K562 (cell line): ENCODE results near the gene COASY. TPM values are rescaled to one million over a fixed set of nuclear protein-coding genes. Genes with fewer than 3 reads are reported as not detected.

ENCODE experiments used
- CAMTA2 ChIP-seq: fragments of 250-450 bp; sonication (Bioruptor Pico); conservative IDR thresholded peaks from 2 replicates; pipeline ENCODE4 v1.5.1; 2022
- CEBPB ChIP-seq: fragments of 450-650 bp; IDR thresholded peaks from 2 replicates; pipeline ENCODE4 v1.6.1; 2016; ENCODE audit warnings: missing genetic modification characterization, missing compliant biosample characterization
- DMBX1 ChIP-seq: fragments of 250-450 bp; sonication (Bioruptor Pico); IDR thresholded peaks from 2 replicates; pipeline ENCODE4 v1.8.0; 2022; ENCODE audit warnings: inconsistent platforms, mild to moderate bottlenecking, moderate library complexity, borderline replicate concordance
- ETV1 ChIP-seq: fragments of 450-650 bp; conservative IDR thresholded peaks from 2 replicates; pipeline ENCODE4 v1.6.1; 2016; ENCODE audit warnings: missing genetic modification characterization, control low read depth, low read depth, missing compliant biosample characterization
- EWSR1 ChIP-seq: fragments of 450-650 bp; IDR thresholded peaks from 2 replicates; pipeline ENCODE4 v1.6.1; 2018; ENCODE audit warnings: borderline replicate concordance, mild to moderate bottlenecking, low read depth, moderate library complexity; ENCODE audit not compliant: partially characterized antibody
- FUS ChIP-seq: fragments of 200-400 bp; formaldehyde crosslinking; optimal IDR thresholded peaks from 2 replicates; pipeline ENCODE3; 2017; ENCODE audit warnings: low read depth, low read length
- GABPB2 ChIP-seq: fragments of 250-450 bp; sonication (Bioruptor Pico); conservative IDR thresholded peaks from 2 replicates; pipeline ENCODE4 v1.5.1; 2021; ENCODE audit warnings: mild to moderate bottlenecking
- GATA2 ChIP-seq: sonication (generic); formaldehyde crosslinking; IDR thresholded peaks from 2 replicates; pipeline ENCODE4 v1.4.0; 2020; ENCODE audit warnings: mild to moderate bottlenecking, missing genetic modification reagents
- HIVEP1 ChIP-seq: fragments of 250-450 bp; sonication (Bioruptor Pico); IDR thresholded peaks from 2 replicates; pipeline ENCODE4 v1.4.0; 2020; ENCODE audit warnings: mild to moderate bottlenecking
- HSF4 ChIP-seq: fragments of 250-450 bp; sonication (Bioruptor Pico); IDR thresholded peaks from 2 replicates; pipeline ENCODE4 v2.1.2; 2022; ENCODE audit warnings: mild to moderate bottlenecking, moderate library complexity, borderline replicate concordance
- NBN ChIP-seq: fragments of 450-650 bp; IDR thresholded peaks from 2 replicates; pipeline ENCODE4 v1.6.1; 2016; ENCODE audit warnings: low read depth, mild to moderate bottlenecking
- NFE2 ChIP-seq: IDR thresholded peaks from 2 replicates; pipeline ENCODE4 v1.6.1; 2014; ENCODE audit warnings: antibody characterized with exemption, low read depth
- NR4A1 ChIP-seq, 2 experiments: fragments of 250-450 bp in 1 of 2; fragments of 450-650 bp in 1 of 2; sonication (Bioruptor Pico) in 1 of 2; IDR thresholded peaks; 2 replicates each; pipeline versions ENCODE4 v1.4.0 to v1.6.1; 2016 to 2020; ENCODE audit warnings: mild to moderate bottlenecking in 2 of 2, missing compliant biosample characterization in 1 of 2, missing genetic modification characterization in 1 of 2, moderate library complexity in 1 of 2
- PHTF2 ChIP-seq: fragments of 250-450 bp; sonication (Bioruptor Pico); IDR thresholded peaks from 2 replicates; pipeline ENCODE4 v1.5.0; 2021; ENCODE audit warnings: mild to moderate bottlenecking
- RBM22 ChIP-seq: fragments of 200-400 bp; formaldehyde crosslinking; IDR thresholded peaks from 2 replicates; pipeline ENCODE4 v1.6.1; 2018; ENCODE audit warnings: low read length, low read depth; ENCODE audit not compliant: poor library complexity, severe bottlenecking
- RCOR1 ChIP-seq, 2 experiments: IDR thresholded peaks; 2 replicates each; pipeline ENCODE4 v1.6.1; 2012; ENCODE audit warnings: low read depth in 2 of 2, low read length in 2 of 2, borderline replicate concordance in 1 of 2, improper control_type of control experiment in 1 of 2
- RHOXF2B ChIP-seq: fragments of 250-450 bp; sonication (Bioruptor Pico); conservative IDR thresholded peaks from 2 replicates; pipeline ENCODE4 v1.5.1; 2021
- SETDB1 ChIP-seq: IDR thresholded peaks from one replicate; pipeline ENCODE4 v1.6.1; 2012; ENCODE audit warnings: low read length, control low read depth, inconsistent platforms
- SIN3A ChIP-seq, 2 experiments: fragments of 150-350 bp in 1 of 2; IDR thresholded peaks; 2 replicates each; pipeline ENCODE4 v1.6.1; 2011 to 2016; ENCODE audit warnings: borderline replicate concordance in 2 of 2, low read depth in 2 of 2, low read length in 2 of 2, mild to moderate bottlenecking in 2 of 2, moderate library complexity in 2 of 2; ENCODE audit not compliant: control insufficient read depth in 1 of 2
- SLC30A9 ChIP-seq: fragments of 250-450 bp; sonication (Bioruptor Pico); IDR thresholded peaks from 2 replicates; pipeline ENCODE4 v1.8.0; 2022; ENCODE audit warnings: mild to moderate bottlenecking, moderate library complexity
- TOE1 ChIP-seq, 2 experiments: fragments of 450-650 bp in 1 of 2; sonication (generic) in 1 of 2; formaldehyde crosslinking in 1 of 2; IDR thresholded peaks; 2 replicates each; pipeline versions ENCODE4 v1.7.1 to v1.8.0; 2016 to 2022; ENCODE audit warnings: borderline replicate concordance in 2 of 2, mild to moderate bottlenecking in 2 of 2, antibody characterized with exemption in 1 of 2, inconsistent platforms in 1 of 2, low read depth in 1 of 2, missing genetic modification reagents in 1 of 2, moderate library complexity in 1 of 2
- ZNF282 ChIP-seq: sonication (generic); formaldehyde crosslinking; IDR thresholded peaks from 2 replicates; pipeline ENCODE4 v1.8.1; 2023; ENCODE audit warnings: missing genetic modification reagents
- ZNF79 ChIP-seq: fragments of 250-450 bp; sonication (Bioruptor Pico); IDR thresholded peaks from 2 replicates; pipeline ENCODE4 v1.4.0; 2020; ENCODE audit warnings: low read depth, mild to moderate bottlenecking, moderate library complexity
- ZSCAN29 ChIP-seq: fragments of 450-650 bp; IDR thresholded peaks from 2 replicates; pipeline ENCODE4 v1.6.1; 2017
- ZSCAN32 ChIP-seq: fragments of 450-650 bp; formaldehyde crosslinking; IDR thresholded peaks from 2 replicates; pipeline ENCODE4 v1.4.0; 2020; ENCODE audit warnings: mild to moderate bottlenecking, moderate library complexity
- ZZZ3 ChIP-seq: fragments of 450-650 bp; IDR thresholded peaks from 2 replicates; pipeline ENCODE4 v1.6.1; 2016; ENCODE audit warnings: antibody characterized with exemption, mild to moderate bottlenecking, moderate library complexity
- polyA plus RNA-seq, 8 experiments: library from polyadenylated mRNA; depleted of rRNA in 4 of 8; stranded (reverse) in 5 of 8; unstranded in 3 of 8; fragments of >200 nt; fragmentation: Nextera tagmentation in 2 of 8; fragmentation: Illumina TruSeq in 1 of 8; extraction: Ambion mirVana in 2 of 8; extraction: Trizol in 1 of 8; gene quantifications; 2 replicates each; pipeline versions ENCODE4 v1.2.1 to v1.2.3, GENCODE V29; 2011 to 2014; ENCODE audit warnings: inconsistent platforms in 1 of 8, missing spikeins in 1 of 8
- total RNA-seq, 7 experiments: library from RNA; depleted of rRNA in 6 of 7; stranded (reverse); fragments of >200 nt in 6 of 7; fragmentation: Illumina TruSeq in 2 of 7; extraction: Trizol in 2 of 7; gene quantifications; 2 replicates each; pipeline versions ENCODE4 v1.2.1 to v1.2.3, GENCODE V29; 2011 to 2021; ENCODE audit warnings: low replicate concordance in 1 of 7
- TF ChIP-seq, protein P1 (sequence below): fragments of 450-650 bp; IDR thresholded peaks from 2 replicates; pipeline ENCODE4 v1.6.1; 2016; ENCODE audit warnings: antibody characterized with exemption

Gene COASY
- total and polyA plus RNA-seq, 9 of the 15 experiments (the other 6 are each of a cell fraction or from before 2014, with no cell fraction given): 25.4 to 175 (median 62.3) TPM

DNA sequence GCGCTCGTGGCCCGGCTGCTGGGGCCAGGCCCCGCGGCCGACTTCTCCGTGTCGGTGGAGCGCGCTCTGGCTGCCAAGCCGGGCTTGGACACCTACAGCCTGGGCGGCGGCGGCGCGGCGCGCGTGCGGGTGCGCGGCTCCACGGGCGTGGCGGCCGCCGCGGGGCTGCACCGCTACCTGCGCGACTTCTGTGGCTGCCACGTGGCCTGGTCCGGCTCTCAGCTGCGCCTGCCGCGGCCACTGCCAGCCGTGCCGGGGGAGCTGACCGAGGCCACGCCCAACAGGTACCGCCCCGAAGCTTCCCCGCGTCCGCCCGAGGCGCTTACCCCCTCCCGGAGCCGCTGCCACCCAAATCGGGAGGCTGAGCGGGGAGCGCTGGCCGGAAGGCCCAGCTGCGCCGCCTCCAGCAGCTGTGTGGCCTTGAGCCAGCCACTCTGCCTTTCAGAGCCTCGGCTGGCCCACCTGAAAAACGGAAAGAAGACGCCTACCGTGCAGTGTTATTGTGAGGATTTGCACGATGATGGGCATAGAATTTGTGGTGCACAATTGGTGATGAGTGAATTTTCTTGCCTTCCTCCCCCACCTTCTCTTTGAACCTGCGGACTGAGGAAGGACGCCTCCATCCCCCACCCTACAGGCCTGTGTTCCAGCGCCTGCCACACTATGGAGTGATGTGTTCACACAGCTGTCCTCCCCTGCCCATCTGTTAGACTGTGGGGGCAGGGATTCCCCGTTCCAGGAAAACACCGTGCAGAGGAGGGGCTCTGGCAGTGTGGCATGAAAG lies 25.4 kb upstream of the COASY start (continued):
- TF ChIP-seq GATA2 (CRISPR knock-in tag): no peak
- no peak for TF ChIP-seq EWSR1
- TF ChIP-seq RHOXF2B: no peak
- TF ChIP-seq NR4A1 (CRISPR knock-in tag; IDR thresholded peaks at IDR 0.05): no peak
- TF ChIP-seq NR4A1 (tag; IDR thresholded peaks at IDR 0.05): no peak
- no peak for TF ChIP-seq SLC30A9 (CRISPR knock-in tag)
- TF ChIP-seq PHTF2 (CRISPR knock-in tag): no peak
- TF ChIP-seq NFE2: no peak
- peak; percentile 71 for TF ChIP-seq ETV1 (tag)
- TF ChIP-seq ZSCAN29: no peak
- TF ChIP-seq NBN: no peak
- TF ChIP-seq RCOR1 (IDR thresholded peaks at IDR 0.05; ENCODE audit: borderline replicate concordance in 1 of 2, low read depth in 2 of 2, low read length in 2 of 2): peak in 1 of 2 experiments; percentile 39; a peak in 1 of 4 replicates
- TF ChIP-seq FUS: no peak
- TF ChIP-seq ZNF79 (CRISPR knock-in tag): no peak
- TF ChIP-seq SETDB1: no peak
- TF ChIP-seq ZNF282 (CRISPR knock-in tag): no peak
- no peak for TF ChIP-seq RBM22
- TF ChIP-seq HIVEP1 (CRISPR knock-in tag): 0 out of 2 replicates have a peak, but pooled peaks have one; percentile 8
- TF ChIP-seq ZSCAN32 (CRISPR knock-in tag): no peak
- peak; percentile 73 to 89; a peak in 2 of 4 replicates for TF ChIP-seq SIN3A (IDR thresholded peaks at IDR 0.05; ENCODE audit: borderline replicate concordance in 2 of 2, control insufficient read depth in 1 of 2, low read depth in 2 of 2, low read length in 2 of 2)
- no peak for TF ChIP-seq CAMTA2 (CRISPR knock-in tag)
- TF ChIP-seq TOE1 (IDR thresholded peaks at IDR 0.05; ENCODE audit: borderline replicate concordance): no peak
- TF ChIP-seq TOE1 (CRISPR knock-in tag; IDR thresholded peaks at IDR 0.05; ENCODE audit: borderline replicate concordance, low read depth): no peak
- TF ChIP-seq, protein P1, sequence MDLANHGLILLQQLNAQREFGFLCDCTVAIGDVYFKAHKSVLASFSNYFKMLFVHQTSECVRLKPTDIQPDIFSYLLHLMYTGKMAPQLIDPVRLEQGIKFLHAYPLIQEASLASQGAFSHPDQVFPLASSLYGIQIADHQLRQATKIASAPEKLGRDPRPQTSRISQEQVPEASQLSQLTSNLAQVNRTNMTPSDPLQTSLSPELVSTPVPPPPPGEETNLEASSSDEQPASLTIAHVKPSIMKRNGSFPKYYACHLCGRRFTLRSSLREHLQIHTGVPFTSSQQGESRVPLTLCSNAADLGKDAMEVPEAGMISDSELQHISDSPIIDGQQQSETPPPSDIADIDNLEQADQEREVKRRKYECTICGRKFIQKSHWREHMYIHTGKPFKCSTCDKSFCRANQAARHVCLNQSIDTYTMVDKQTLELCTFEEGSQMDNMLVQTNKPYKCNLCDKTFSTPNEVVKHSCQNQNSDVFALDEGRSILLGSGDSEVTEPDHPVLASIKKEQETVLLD: no peak
- no peak for TF ChIP-seq HSF4 (CRISPR knock-in tag)
- TF ChIP-seq DMBX1 (CRISPR knock-in tag): no peak
- TF ChIP-seq GABPB2 (CRISPR knock-in tag): no peak
- no peak for TF ChIP-seq CEBPB (tag)
- TF ChIP-seq ZZZ3: no peak; the same call in 1 of the 2 replicates
